Tibial artery (tissue), 4 donors: Measurements from ENCODE around the gene CASD1.

ENCODE experiments used
- DNase-seq, 2 donors: peaks; one replicate each; pipeline ENCODE4 v3.0.0-alpha.2; 2019
- H3K27ac ChIP-seq, 2 donors: fragments of 200-600 bp; sonication (generic) in 1 of 2; 1 replicate in 1 of 2; 2 replicates in 1 of 2; pipeline ENCODE4 v1.5.1; 2018 to 2019; ENCODE audit warnings: mild to moderate bottlenecking in 1 of 2
- H3K27me3 ChIP-seq, 2 donors: fragments of 200-600 bp; sonication (generic) in 1 of 2; one replicate each; pipeline versions ENCODE4 v1.5.1 to v1.6.0; 2016 to 2019
- H3K36me3 ChIP-seq, 3 donors: fragments of 200-600 bp; sonication (generic) in 2 of 3; one replicate each; pipeline ENCODE4 v1.5.1; 2016 to 2019; ENCODE audit warnings: mild to moderate bottlenecking in 2 of 3
- H3K4me1 ChIP-seq, 4 donors: fragments of 200-600 bp; sonication (generic) in 2 of 4; 1 replicate in 3 of 4; 2 replicates in 1 of 4; pipeline ENCODE4 v1.5.1; 2016 to 2019
- H3K4me3 ChIP-seq, 2 donors: fragments of 200-600 bp; sonication (generic) in 1 of 2; 1 replicate in 1 of 2; 2 replicates in 1 of 2; pipeline ENCODE4 v1.5.1; 2018 to 2019; ENCODE audit warnings: mild to moderate bottlenecking in 2 of 2
- H3K9me3 ChIP-seq, 3 donors: fragments of 200-600 bp; sonication (generic) in 1 of 3; one replicate each; pipeline ENCODE4 v1.5.1; 2016 to 2019
- intact Hi-C: fragments of 100-400 bp; cut with DNase I; formaldehyde crosslinking; loops from one replicate; pipeline ENCODE4 v1.15.0; 2023; ENCODE audit warnings: low total_unique reads
- TF ChIP-seq, protein P1 (sequence below), 2 experiments: fragments of 200-600 bp in 1 of 2; fragments of 450-650 bp in 1 of 2; IDR thresholded peaks; one replicate each; pipeline ENCODE4 v1.5.1; 2017 to 2019; ENCODE audit warnings: antibody characterized with exemption in 2 of 2, mild to moderate bottlenecking in 1 of 2, moderate library complexity in 1 of 2

The CASD1 gene

DNA sequence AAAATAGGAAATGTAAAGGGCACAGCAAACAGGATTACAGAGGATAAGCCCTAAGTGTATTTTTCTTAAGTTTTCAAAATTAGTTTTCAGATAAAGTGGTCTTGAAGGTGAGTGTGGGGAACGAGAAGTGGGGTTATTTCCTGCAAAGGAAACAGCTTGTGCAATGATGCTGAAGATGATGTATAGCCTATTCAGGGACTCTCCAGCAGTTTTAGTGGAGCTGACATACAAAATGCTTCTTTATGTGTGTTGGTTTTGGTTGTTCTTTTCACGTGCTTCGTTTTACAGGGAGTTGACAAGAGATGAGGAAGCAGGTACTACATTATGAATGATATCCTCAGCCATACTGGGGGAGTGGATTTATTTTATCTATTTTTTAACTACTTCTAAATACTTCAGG lies 20.5 kb downstream of the CASD1 start:
- no peaks in the 10 kb centered on the region for H3K27me3 ChIP-seq
- H3K27ac ChIP-seq, result no peak overlapping the region
- TF ChIP-seq, protein P1, sequence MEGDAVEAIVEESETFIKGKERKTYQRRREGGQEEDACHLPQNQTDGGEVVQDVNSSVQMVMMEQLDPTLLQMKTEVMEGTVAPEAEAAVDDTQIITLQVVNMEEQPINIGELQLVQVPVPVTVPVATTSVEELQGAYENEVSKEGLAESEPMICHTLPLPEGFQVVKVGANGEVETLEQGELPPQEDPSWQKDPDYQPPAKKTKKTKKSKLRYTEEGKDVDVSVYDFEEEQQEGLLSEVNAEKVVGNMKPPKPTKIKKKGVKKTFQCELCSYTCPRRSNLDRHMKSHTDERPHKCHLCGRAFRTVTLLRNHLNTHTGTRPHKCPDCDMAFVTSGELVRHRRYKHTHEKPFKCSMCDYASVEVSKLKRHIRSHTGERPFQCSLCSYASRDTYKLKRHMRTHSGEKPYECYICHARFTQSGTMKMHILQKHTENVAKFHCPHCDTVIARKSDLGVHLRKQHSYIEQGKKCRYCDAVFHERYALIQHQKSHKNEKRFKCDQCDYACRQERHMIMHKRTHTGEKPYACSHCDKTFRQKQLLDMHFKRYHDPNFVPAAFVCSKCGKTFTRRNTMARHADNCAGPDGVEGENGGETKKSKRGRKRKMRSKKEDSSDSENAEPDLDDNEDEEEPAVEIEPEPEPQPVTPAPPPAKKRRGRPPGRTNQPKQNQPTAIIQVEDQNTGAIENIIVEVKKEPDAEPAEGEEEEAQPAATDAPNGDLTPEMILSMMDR (IDR thresholded peaks at IDR 0.05), result no peak
- peaks cover 20 to 23% (median 22%) of the 10 kb centered on the region in 3 donors for H3K36me3 ChIP-seq
- no peak overlapping the region for H3K4me3 ChIP-seq
- DNase-seq, result no peak
- intact Hi-C loops, result no loop called here
- no peaks in the 10 kb centered on the region for H3K9me3 ChIP-seq
- H3K4me1 ChIP-seq, result no peaks in the 10 kb centered on the region

- no peak overlapping the region for H3K4me3 ChIP-seq
Measured at GRCh38 chr7:94532676-94533075, 23.1 kb downstream of the CASD1 start.

DNA sequence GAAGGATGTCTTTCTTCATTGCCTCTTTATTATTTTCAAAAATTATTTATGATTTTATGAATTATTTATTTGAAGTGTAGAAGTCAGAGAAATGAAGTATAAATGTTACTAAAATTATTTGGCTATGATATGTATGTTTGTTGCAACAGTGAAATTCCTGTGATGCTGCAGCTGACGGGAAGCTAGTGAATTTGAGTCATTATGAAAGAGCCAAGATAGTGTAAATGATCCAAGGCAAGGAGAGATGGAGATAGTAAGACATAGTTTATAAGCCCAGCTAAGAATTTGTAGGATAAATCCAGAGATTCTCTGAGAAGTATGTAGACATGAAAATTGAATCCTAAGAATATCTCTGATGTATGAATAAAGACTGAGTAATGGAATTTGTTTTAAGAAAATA lies 30.8 kb downstream of the CASD1 start:
- DNase-seq, result no peak
- H3K4me1 ChIP-seq, result no peaks in the 10 kb centered on the region
- no peaks in the 10 kb centered on the region for H3K27me3 ChIP-seq
- H3K36me3 ChIP-seq, result peaks cover 4 to 36% (median 23%) of the 10 kb centered on the region in 3 donors
- intact Hi-C loops, result no loop called here
- H3K27ac ChIP-seq, result no peak overlapping the region
- no peaks in the 10 kb centered on the region for H3K9me3 ChIP-seq
- TF ChIP-seq, protein P1 (IDR thresholded peaks at IDR 0.05), result no peak
- no peak overlapping the region for H3K4me3 ChIP-seq

More at GRCh38 chr7:94532676-94533075, 23.1 kb downstream of the CASD1 start:
- intact Hi-C loops, result no loop called here
- TF ChIP-seq, protein P1 (IDR thresholded peaks at IDR 0.05), result no peak
- H3K4me1 ChIP-seq, result no peaks in the 10 kb centered on the region
- no peaks in the 10 kb centered on the region for H3K9me3 ChIP-seq
- no peaks in the 10 kb centered on the region for H3K27me3 ChIP-seq
- no peak for DNase-seq
- peaks cover 28 to 42% (median 33%) of the 10 kb centered on the region in 3 donors for H3K36me3 ChIP-seq
- no peak overlapping the region for H3K27ac ChIP-seq

- Histone ChIP-seq H3K9me3 (no peaks in the 10 kb centered on the region), H3K36me3 (peaks cover under 1 to 12% (median 7%) of the 10 kb centered on the region in 3 donors), H3K4me1 (no peaks in the 10 kb centered on the region), H3K27me3 (no peaks in the 10 kb centered on the region), H3K4me3 (no peak overlapping the region), H3K27ac (no peak overlapping the region)
- no peak for DNase-seq
- TF ChIP-seq, protein P1 (IDR thresholded peaks at IDR 0.05), result no peak
- intact Hi-C loops, result no loop called here
Measured at GRCh38 chr7:94547126-94547525, 37.5 kb downstream of the CASD1 start.

DNA sequence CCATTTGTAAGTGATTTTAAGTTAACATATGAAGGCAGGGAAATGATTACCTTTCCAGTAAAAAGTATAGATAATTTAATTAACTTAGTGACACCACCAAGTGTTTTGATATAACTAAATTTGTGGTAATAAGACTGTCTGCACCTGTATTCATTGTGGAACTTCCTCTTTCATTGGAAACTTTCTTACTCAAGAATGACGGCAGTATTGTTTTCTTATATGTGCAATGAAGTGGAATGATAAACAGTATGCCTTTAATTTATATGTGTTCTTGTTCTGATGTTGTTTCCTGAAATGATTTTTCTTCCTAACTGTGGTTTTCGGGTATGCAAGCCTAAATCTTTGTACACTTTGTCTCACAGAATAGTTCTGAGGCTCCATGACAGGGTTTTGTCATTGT lies 46.4 kb downstream of the CASD1 start:
- TF ChIP-seq, protein P1 (IDR thresholded peaks at IDR 0.05), result no peak
- intact Hi-C loops, result no loop called here
- Histone ChIP-seq H3K4me1 (no peaks in the 10 kb centered on the region), H3K4me3 (no peak overlapping the region), H3K27ac (no peak overlapping the region), H3K9me3 (no peaks in the 10 kb centered on the region), H3K36me3 (peaks cover 11 to 28% (median 18%) of the 10 kb centered on the region in 3 donors), H3K27me3 (no peaks in the 10 kb centered on the region)
- DNase-seq, result no peak

GRCh38 chr7:94557215-94557614 lies 47.6 kb downstream of the CASD1 start:
- Histone ChIP-seq H3K4me1 (no peaks in the 10 kb centered on the region), H3K27me3 (no peaks in the 10 kb centered on the region), H3K4me3 (no peak overlapping the region), H3K9me3 (no peaks in the 10 kb centered on the region), H3K27ac (no peak overlapping the region), H3K36me3 (peaks cover 10 to 28% (median 18%) of the 10 kb centered on the region in 3 donors)
- no peak for DNase-seq
- intact Hi-C loops, result no loop called here
- TF ChIP-seq, protein P1 (IDR thresholded peaks at IDR 0.05), result no peak
